ENCODE measurements around the gene CPM. TPM values are rescaled to one million over a fixed set of nuclear protein-coding genes. Genes with fewer than 3 reads are reported as not detected.

CPM gene
- total RNA-seq, 1 donor, result 17.1 TPM

DNA sequence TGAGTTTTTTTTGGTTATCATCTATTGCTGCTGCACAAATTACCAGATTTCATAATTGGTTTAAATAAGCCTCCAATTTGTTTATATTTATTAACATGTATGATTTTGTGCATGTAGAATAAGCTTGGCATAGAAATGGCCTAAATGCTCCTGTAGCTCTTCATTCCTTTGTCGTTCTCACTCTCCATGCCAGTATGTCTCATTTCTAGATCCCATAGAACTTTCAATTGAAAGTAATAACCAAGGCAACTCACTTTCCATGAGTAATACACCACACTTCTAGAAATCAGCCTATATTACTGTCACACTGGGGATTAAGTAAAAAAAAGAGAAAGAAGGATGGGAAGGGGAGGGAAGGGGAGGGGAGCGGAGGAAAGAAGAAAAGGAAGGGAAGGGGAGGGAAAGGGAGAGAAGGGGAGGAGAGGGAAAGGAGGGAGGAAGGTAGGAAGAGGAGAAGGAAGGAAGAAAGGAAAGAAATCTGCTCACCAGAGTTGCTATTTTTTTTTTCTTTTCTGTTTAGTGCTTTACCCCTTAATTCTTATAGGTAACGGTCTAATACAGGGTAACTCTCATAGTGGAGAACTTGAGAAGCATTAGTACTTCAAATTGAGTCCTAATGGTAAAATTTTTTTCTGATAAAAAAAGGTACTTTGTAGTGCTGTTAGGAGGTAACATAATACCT lies 79.4 kb downstream of the CPM start:
- no peak for DNase-seq (ENCODE audit: low read depth)
- H3K4me3 ChIP-seq (ENCODE audit: low read depth, low read length), result no peak overlapping the region
- no peak for TF ChIP-seq CTCF (IDR thresholded peaks at IDR 0.05; ENCODE audit: insufficient read depth, low read length)

GRCh38 chr12:68851592-68852306 lies 81.2 kb downstream of the CPM start:
- no peak for TF ChIP-seq CTCF (IDR thresholded peaks at IDR 0.05; ENCODE audit: insufficient read depth, low read length)
- H3K4me3 ChIP-seq (ENCODE audit: low read depth, low read length), result no peak overlapping the region
- no peak for DNase-seq (ENCODE audit: low read depth)

DNA sequence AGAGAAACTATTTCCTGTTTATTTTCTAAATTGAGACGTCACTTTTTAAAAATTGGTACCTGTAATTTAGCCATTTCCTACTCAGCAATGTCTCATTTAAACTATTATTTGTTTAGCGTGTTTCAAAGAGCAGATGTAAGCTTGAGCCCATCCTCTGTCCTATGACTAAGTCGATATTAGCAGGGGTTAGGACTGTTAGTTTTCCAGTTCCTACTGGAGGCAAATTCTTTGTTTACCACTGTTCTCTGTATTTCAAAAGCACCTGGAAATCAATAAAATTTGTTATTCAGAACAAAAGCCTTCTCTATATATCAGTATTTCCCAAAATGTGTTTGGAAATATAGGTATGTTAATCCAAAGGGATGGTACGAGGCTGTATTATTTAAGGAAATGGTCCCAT lies 82.6 kb downstream of the CPM start:
- no peak overlapping the region for H3K4me3 ChIP-seq (ENCODE audit: low read depth, low read length)
- no peak for DNase-seq (ENCODE audit: low read depth)
- no peak for TF ChIP-seq CTCF (IDR thresholded peaks at IDR 0.05; ENCODE audit: insufficient read depth, low read length)

DNA sequence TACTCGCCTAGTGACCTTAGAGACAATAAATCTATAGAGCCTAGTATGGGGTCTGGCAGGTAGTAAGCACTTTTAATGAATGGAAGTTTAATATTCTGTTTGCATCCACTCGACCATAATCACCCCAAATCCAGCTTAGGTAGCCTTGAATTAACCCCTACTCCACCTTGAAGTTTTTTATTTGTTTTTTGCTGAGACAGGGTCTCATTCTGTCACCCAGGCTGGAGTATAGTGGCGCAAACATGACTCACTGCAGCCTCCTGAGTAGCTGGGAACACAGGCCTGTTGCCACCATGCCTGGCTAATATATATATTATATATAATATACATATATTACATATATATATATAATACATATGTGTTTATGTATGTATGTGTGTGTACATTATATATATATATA lies 86.2 kb downstream of the CPM start:
- no peak for DNase-seq (ENCODE audit: low read depth)
- TF ChIP-seq CTCF (IDR thresholded peaks at IDR 0.05; ENCODE audit: insufficient read depth, low read length), result no peak
- H3K4me3 ChIP-seq (ENCODE audit: low read depth, low read length), result no peak overlapping the region

- H3K4me3 ChIP-seq (ENCODE audit: low read depth, low read length), result no peak overlapping the region
- TF ChIP-seq CTCF (IDR thresholded peaks at IDR 0.05; ENCODE audit: insufficient read depth, low read length), result no peak
- no peak for DNase-seq (ENCODE audit: low read depth)
Measured at GRCh38 chr12:68844788-68845695, 87.9 kb downstream of the CPM start.

DNA sequence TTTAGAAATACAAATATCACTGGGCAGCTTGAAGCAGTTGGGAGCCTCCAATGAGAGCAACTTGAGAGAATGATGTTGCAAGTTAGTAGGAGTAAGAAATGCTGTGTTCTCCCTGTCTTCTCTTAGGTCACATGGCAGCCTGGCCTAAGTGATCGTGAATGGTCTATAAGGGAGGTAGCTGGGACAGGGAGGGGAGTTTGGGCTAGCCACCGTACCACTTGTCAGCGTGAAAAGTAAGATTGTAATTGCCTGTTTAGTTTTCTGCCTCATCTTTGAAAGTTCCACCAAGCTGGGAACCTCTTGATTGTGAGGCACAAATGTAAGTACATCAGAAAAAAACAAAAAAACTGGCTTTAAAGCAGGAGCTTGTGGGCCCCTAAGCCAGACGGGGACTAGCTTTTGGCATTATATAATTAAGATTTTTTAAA lies 88.6 kb downstream of the CPM start:
- no peak for DNase-seq (ENCODE audit: low read depth)
- no peak overlapping the region for H3K4me3 ChIP-seq (ENCODE audit: low read depth, low read length)
- no peak for TF ChIP-seq CTCF (IDR thresholded peaks at IDR 0.05; ENCODE audit: insufficient read depth, low read length)
